Adrenal gland (tissue), 5 donors: ENCODE data around the gene KIF6.

Experiments used
- CTCF ChIP-seq, 6 experiments: fragments of 450-650 bp in 4 of 6; fragments of 200-600 bp in 2 of 6; sonication (generic) in 1 of 6; IDR thresholded peaks; 1 replicate in 5 of 6; 2 replicates in 1 of 6; pipeline versions ENCODE4 v1.5.1 to v1.8.0; 2016 to 2021; ENCODE audit warnings: antibody characterized with exemption in 6 of 6, mild to moderate bottlenecking in 2 of 6, moderate library complexity in 1 of 6
- POLR2A ChIP-seq, 2 donors: fragments of 450-650 bp; IDR thresholded peaks; one replicate each; pipeline ENCODE4 v1.6.1; 2017; ENCODE audit warnings: antibody characterized with exemption in 2 of 2, mild to moderate bottlenecking in 2 of 2, moderate library complexity in 1 of 2
- donor health status: DM: no; HTN: no; CAD: no.

DNA sequence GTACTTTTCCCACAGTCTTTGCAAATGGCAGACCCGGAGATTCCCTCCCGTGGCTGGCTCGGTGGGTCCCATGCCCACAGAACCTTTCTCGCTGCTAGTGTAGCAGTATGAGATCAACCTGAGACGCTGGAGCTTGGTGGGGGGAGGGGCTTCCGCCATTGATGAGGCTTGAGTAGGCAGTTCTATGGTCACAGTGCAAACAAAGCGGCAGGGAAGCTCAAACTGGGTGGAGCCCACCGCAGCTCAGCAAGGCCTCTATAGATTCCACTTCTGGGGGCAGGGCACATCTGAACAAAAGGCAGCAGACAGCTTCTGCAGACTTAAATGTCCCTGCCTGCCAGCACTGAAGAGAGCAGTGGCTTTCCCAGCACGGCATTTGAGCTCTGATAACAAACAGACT, 216.7 kb downstream of the KIF6 start:
- TF ChIP-seq CTCF (IDR thresholded peaks at IDR 0.05) (no peak), POLR2A (IDR thresholded peaks at IDR 0.05) (no peak)
